ENCODE data around the gene TIMP2. TPM values are rescaled to one million over a fixed set of nuclear protein-coding genes. Genes with fewer than 3 reads are reported as not detected.
A peak's percentile ranks its signal among the peaks of the same experiment; 100 is the strongest.

Gene TIMP2
- total and polyA plus RNA-seq, 2 of the 13 experiments (the other 11 are each of a cell fraction or from before 2014, with no cell fraction given) = 3.8 to 8.5 TPM

GRCh38 chr17:78838574-78839005, 86.6 kb downstream of the TIMP2 start (continued):
- TF ChIP-seq ZSCAN5A (CRISPR knock-in tag; IDR thresholded peaks at IDR 0.05; ENCODE audit: borderline replicate concordance) = no peak
- no peak for TF ChIP-seq ZNF407 (CRISPR knock-in tag; IDR thresholded peaks at IDR 0.05; ENCODE audit: not compliant biosample characterization)
- no peak for TF ChIP-seq ZIK1 (CRISPR knock-in tag; IDR thresholded peaks at IDR 0.05; ENCODE audit: borderline replicate concordance, low read depth)
- TF ChIP-seq ISL2 (CRISPR knock-in tag; IDR thresholded peaks at IDR 0.05) = no peak
- TF ChIP-seq PRDM10 (CRISPR knock-in tag; IDR thresholded peaks at IDR 0.05; ENCODE audit: low read depth) = no peak
- no peak for TF ChIP-seq MAF1 (CRISPR knock-in tag; IDR thresholded peaks at IDR 0.05; ENCODE audit: borderline replicate concordance)
- TF ChIP-seq RBM22 (optimal IDR thresholded peaks at IDR 0.05; ENCODE audit: low read length) = no peak
- no peak for TF ChIP-seq MYPOP (CRISPR knock-in tag; IDR thresholded peaks at IDR 0.05)
- no peak for TF ChIP-seq TBP (CRISPR knock-in tag; IDR thresholded peaks at IDR 0.05)
- peak; percentile 56; the same call in 1 of the 2 replicates for TF ChIP-seq MYC (CRISPR knock-in tag; IDR thresholded peaks at IDR 0.05; ENCODE audit: borderline replicate concordance)
- TF ChIP-seq RAD51 (IDR thresholded peaks at IDR 0.05; ENCODE audit: borderline replicate concordance) = no peak
- no peak for TF ChIP-seq ZNF597 (CRISPR knock-in tag; IDR thresholded peaks at IDR 0.05)
- TF ChIP-seq ZNF567 (CRISPR knock-in tag; IDR thresholded peaks at IDR 0.05; ENCODE audit: borderline replicate concordance) = no peak
- no peak for TF ChIP-seq CHD4 (IDR thresholded peaks at IDR 0.05; ENCODE audit: borderline replicate concordance, low read length)
